NAMALWA (cell line): Measurements from ENCODE around the gene MACC1.
"Not testable (repeated sequence)": the region's sequence is repeated elsewhere in the genome, so short reads cannot be mapped to it uniquely, and the experiment has no call there.

Experiments
- DNase-seq: peaks from one replicate; pipeline ENCODE4 v3.0.0-alpha.2; 2015; ENCODE audit warnings: low spot score

MACC1 gene

GRCh38 chr7:20128001-20128400 lies 89.2 kb downstream of the MACC1 start:
- no peak for DNase-seq

- DNase-seq: not testable (repeated sequence)
Observed at GRCh38 chr7:20126060-20126459, 91.1 kb downstream of the MACC1 start.

- DNase-seq: not testable (repeated sequence)
Observed at GRCh38 chr7:20124087-20124486, 93.1 kb downstream of the MACC1 start.

DNA sequence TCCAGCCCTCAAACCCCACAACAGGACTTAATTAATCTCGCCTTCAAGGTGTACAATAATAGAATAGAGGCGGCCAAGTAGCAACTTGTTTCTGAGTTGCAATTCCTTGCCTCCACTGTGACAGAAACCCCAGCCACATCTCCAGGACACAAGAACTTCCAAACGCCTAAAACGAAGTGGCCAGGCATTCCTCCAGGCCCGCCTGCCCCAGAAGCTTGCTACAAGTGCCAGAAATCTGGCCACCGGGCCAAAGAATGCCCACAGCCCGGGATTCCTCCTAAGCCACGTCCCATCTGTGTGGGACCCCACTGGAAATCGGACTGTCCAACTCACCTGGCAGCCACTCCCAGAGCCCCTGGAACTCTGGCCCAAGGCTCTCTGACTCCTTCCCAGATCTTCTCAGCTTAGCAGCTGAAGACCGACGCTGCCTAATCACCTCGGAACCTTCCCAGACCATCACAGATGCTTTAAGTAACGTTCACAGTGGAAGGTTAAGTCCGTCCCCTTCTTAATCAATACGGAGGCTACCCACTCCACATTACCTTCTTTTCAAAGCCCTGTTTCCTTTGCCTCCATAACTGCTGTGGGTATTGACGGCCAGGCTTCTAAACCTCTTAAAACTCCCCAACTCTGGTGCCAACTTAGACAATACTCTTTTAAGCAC lies 94.4 kb downstream of the MACC1 start:
- not testable (repeated sequence) for DNase-seq

DNA sequence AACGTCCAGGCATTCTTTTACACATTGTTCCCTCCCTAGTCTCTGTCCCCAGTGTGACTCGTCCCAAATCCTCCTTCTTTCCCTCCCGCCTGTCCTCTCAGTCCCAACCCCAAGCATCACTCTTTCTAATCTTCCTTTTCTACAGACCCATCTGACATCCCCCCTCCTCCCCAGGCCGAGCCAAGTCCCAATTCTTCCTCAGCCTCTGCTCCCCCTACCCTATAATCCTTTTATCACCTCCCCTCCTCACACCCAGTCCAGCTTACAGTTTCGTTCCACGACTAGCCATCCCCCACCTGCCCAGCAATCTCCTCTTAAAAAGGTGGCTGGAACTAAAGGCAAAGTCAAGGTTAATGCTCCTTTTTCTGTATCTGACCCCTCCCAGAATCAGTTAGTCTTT lies 95.1 kb downstream of the MACC1 start:
- no peak for DNase-seq

DNA sequence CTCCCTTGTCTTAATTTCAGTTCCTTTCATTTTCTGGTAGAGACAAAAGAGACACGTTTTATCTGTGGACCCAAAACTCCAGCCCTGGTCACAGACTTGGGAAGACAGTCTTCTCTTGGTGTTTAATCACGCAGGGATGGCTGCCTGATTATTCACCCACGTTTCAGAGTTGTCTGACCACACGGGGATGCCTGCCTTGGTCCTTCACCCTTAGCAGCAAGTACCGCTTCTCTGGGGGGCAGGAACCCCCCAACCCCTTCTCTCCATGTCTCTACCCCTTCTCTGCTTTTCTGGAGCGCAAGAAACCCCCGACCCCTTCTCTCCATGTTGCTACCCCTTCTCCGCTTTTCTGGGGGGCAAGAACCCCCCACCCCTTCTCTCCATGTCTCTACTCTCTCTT lies 95.8 kb downstream of the MACC1 start:
- DNase-seq: no peak

DNA sequence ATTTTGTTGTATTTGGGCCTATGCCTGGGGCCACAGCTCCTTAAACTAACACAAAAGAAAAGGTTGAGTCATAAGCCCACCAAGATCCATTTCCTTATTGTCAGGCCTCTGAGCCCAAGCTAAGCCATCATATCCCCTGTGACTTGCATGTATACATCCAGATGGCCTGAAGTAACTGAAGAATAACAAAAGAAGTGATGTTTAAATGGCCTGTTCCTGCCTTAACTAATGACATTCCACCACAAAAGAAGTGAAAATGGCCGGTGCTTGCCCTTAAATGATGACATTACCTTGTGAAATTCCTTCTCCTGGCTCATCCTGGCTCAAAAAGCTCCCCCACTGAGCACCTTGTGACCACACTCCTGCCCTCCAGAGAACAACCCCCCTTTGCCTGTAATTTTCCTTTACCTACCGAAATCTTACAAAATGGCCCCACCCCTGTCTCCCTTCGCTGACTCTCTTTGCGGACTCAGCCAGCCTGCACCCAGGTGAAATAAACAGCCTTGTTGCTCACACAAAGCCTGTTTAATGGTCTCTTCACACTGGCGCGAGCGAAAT lies 96.5 kb downstream of the MACC1 start:
- DNase-seq: not testable (repeated sequence)

DNA sequence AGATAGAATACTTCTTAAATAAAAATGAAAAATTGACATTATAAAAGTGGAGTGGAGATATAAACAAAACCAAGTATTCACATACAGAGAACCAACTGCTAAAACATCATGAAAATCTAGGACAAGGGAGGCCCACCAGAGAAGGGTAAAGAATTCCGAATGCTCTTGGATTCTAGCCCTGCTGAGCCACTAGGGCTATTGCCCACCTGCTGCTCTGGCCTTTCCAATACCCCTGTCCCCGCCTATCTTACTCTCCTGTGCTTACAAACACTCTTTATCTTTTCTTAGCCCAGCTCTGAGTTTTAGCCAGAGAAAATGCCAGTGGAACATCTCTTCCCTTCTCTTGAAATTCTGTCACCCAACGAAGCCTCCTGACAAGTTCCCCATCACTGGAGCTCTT lies 100.3 kb downstream of the MACC1 start:
- DNase-seq: no peak

DNA sequence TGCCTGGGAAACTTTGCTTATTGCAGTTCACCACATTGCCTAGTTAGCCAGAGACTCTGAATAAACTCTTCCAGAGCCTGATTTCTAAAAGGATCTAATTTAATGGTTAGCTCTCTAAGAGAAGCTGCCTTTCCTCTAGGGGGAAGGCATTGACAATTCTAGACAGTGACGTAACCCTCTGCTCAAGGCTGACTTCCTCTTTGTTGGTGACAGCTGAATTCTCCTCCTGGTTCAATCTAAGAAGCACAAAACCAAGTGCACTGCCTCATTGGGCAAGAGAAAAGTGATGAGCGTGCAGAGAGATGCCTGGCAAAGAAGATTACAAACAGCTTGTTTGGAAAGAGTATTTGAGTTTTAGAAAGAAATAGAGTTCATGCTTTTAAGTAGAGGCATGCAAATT lies 102.7 kb downstream of the MACC1 start:
- DNase-seq: peak; percentile 95

DNA sequence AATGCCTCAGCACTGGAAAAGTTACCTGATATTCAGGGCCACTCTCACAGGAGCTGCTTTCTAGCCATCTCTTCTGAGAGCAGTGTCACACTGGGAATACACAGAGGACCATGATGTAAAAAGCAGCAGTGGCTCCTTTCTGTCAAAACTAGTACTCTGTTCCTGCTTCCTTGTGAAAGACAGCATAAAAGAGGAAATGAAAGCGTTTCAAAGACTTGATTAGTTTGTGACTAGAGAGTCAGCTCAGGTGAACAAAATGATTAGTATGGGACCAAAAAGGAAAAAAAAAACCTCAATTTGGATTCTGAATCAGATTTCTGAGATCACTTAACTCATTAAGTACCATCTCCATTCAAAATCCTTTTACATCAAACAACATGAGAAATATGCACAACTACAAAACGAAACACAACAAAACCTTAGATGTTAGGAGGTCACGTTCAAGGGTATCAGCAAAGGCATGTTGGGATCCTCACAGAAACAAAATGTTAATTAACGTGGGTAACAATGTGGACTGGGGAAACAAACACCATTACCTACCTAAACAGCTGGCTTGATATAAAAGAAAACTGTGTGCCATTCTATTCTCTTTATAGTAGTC lies 103.7 kb downstream of the MACC1 start:
- DNase-seq: peak; percentile 75

DNA sequence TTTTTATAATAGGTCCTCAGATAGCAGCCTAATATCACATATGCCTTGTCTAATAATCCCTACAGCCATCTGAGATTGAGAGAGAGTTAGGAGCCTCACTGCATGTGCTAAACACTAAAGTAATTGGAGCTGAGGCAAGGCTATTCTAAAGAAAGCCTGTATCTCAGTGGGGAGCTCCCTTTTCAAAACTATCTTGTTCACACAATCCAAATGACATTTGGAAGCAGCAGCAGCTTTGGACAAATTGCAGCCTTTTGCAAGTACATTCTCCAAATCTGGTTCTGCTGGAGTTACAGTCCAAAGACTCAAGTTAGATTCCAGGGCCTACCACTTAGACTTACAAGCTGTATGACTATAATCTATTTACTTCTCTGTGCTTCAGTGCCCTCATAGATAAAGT lies 104.5 kb downstream of the MACC1 start:
- no peak for DNase-seq

- DNase-seq: no peak
Observed at GRCh38 chr7:20111821-20112542, 105.2 kb downstream of the MACC1 start.

- no peak for DNase-seq
Observed at GRCh38 chr7:20107582-20107981, 109.6 kb downstream of the MACC1 start.

GRCh38 chr7:20104696-20105095 lies 112.5 kb downstream of the MACC1 start:
- no peak for DNase-seq

DNA sequence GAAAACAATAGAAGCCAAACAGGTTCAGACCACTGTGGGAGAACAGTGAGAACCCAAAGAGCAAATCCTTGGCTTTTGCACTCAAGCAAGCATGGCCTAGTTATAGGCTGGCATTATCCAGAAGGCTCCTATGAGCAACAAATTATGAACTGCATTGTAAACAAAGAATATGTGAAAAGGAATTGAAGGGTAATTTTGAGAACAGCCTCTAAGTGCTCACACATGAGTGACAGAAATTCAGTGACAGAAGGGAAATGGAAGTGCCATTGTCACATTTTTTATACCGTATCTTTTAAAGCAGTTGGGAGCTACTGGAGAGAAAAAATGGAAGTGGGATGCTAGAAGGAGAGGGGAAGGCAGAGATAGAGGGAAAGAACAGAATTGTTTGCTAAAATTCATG lies 114.2 kb downstream of the MACC1 start:
- no peak for DNase-seq

- DNase-seq: no peak
Observed at GRCh38 chr7:20095862-20096261, 121.3 kb downstream of the MACC1 start.

DNA sequence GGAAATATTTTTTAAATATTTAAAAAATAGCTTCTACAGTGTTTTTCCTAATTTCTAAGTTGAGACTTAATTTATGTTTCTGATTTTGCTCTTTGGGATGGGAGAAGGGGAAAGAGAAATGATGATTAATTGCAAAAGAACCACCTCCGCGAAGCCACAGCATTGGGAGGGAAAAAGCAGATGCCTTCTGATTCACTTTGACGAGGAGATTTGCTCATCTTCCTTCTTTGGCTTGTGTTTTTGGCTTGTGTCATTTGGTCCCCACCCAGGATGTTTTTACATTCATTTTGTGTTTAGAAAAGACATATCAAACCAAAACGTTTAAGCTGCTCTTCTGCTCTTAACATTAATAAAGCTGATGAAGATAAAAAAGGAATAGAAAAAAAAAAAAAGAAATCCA lies 121.7 kb downstream of the MACC1 start:
- DNase-seq: no peak

DNA sequence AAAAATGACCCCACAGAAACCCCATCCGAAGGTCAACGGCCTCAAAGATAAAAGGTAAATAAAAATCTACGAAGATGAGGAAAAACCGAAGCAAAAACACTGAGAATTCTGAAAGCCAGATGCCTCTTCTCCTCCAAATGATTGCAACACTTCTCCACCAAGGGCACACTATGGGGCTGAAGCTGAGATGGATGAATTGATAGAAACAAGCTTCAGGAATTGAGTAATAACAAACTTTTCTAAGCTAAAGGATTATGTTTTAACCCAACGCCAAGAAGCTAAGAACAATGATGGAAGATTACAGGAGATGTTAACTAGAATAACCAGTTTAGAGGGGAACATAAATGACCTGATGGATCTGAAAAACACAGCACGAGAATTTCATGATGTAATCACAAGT lies 127.8 kb downstream of the MACC1 start:
- no peak for DNase-seq

DNA sequence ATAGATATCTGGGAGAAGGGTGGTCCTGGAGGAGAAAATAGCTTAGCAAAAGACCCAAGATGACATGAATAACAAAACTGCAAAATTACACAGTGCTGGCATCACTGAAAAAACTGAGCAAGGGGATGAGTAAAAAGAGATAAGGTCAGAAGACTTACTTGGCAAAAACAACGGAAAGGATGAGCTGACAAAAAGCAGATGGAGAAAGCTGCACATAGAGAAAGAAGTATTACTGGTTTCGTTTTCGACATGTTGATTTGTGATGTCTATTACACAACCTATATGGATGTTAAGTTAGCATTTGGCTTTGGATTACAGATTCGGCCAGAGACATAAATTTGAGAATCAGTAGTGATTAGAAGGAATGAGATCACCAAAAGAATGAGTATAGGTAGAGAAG lies 132.1 kb downstream of the MACC1 start:
- DNase-seq: no peak
